GM12878 (cell line): Measurements from ENCODE around the gene OPRD1. TPM values are rescaled to one million over a fixed set of nuclear protein-coding genes. Genes with fewer than 3 reads are reported as not detected.

Experiments used
- ATAC-seq: fragments of 200-7000 bp; cut with Tn5 transposase; 3 replicates; pipeline ENCODE4 v1.9.1; 2020; ENCODE audit warnings: mild to moderate bottlenecking, moderate library complexity
- BruUV-seq: library from RNA; stranded (reverse); fragments of 400-500 nt; replicated peaks from 2 replicates; lab custom pipeline; 2021; lab: Mats Ljungman, UMichigan
- CTCF ChIA-PET: fragments of 300-600 bp; sonication (Branson Sonifier 250); formaldehyde crosslinking; extraction: SDS; loops from one replicate; lab custom pipeline; 2021; ENCODE audit warnings: inconsistent platforms; lab: Yijun Ruan, JAX
- POLR2A ChIA-PET: fragments of 350-600 bp; formaldehyde crosslinking; extraction: SDS; loops from one replicate; lab custom pipeline; 2021; ENCODE audit warnings: inconsistent platforms; lab: Charles Lee
- RAD21 ChIA-PET: fragments of 300-600 bp; sonication (Branson Sonifier 250); formaldehyde crosslinking; loops from one replicate; lab custom pipeline; 2023; ENCODE audit warnings: antibody characterized with exemption; ENCODE audit not compliant: unreplicated experiment; lab: Charles Lee
- SMC1A ChIA-PET: fragments of 300-600 bp; sonication (Branson Sonifier 250); formaldehyde crosslinking; loops from one replicate; lab custom pipeline; 2023; ENCODE audit not compliant: unreplicated experiment, uncharacterized antibody; lab: Charles Lee
- DNase-seq: peaks from one replicate; pipeline ENCODE4 v3.0.0-alpha.2; 2011; ENCODE audit warnings: low read depth, low spot score
- FAIRE-seq: peaks from 3 replicates; lab custom pipeline; 2011; peaks lifted over from hg19 to GRCh38; lab: Jason Lieb, UNC
- H2AFZ ChIP-seq: 2 replicates; pipeline ENCODE4 v1.6.0; 2011; ENCODE audit warnings: low read depth, low read length, control low read depth; ENCODE audit not compliant: control insufficient read depth
- H3K27ac ChIP-seq: 2 replicates; pipeline ENCODE4 v1.5.1; 2011; ENCODE audit warnings: control low read depth; ENCODE audit not compliant: control insufficient read depth, insufficient read depth
- H3K27me3 ChIP-seq, 2 experiments: replicated peaks in 1 of 2; 2 replicates each; pipeline versions ENCODE4 v1.6.0 to v1.6.1; 2011; ENCODE audit warnings: low read length in 1 of 2; ENCODE audit not compliant: control insufficient read depth in 2 of 2, insufficient read depth in 2 of 2
- H3K36me3 ChIP-seq, 2 experiments: 2 replicates each; pipeline ENCODE4 v1.5.1; 2011; ENCODE audit warnings: low read length in 1 of 2; ENCODE audit not compliant: control insufficient read depth in 2 of 2, insufficient read depth in 2 of 2
- H3K4me1 ChIP-seq: 2 replicates; pipeline ENCODE4 v1.6.1; 2011; ENCODE audit warnings: mild to moderate bottlenecking, low read length, moderate library complexity, mixed read lengths; ENCODE audit not compliant: control insufficient read depth, insufficient read depth
- H3K4me2 ChIP-seq: 2 replicates; pipeline ENCODE4 v1.6.0; 2011; ENCODE audit warnings: control low read depth; ENCODE audit not compliant: control insufficient read depth, insufficient read depth
- H3K4me3 ChIP-seq: fragments of 200-600 bp; sonication (generic); 2 replicates; pipeline ENCODE4 v1.5.1; 2016
- H3K79me2 ChIP-seq: 2 replicates; pipeline ENCODE4 v1.6.0; 2011; ENCODE audit warnings: low read length; ENCODE audit not compliant: control insufficient read depth, insufficient read depth
- H3K9ac ChIP-seq: 2 replicates; pipeline ENCODE4 v1.8.0; 2011; ENCODE audit warnings: low read length, control low read depth, mixed read lengths; ENCODE audit not compliant: control insufficient read depth, insufficient read depth
- H3K9me3 ChIP-seq: replicated peaks from 3 replicates; pipeline ENCODE4 v1.5.1; 2011; ENCODE audit warnings: mild to moderate bottlenecking, low read length; ENCODE audit not compliant: control insufficient read depth, insufficient read depth
- H4K20me1 ChIP-seq: 2 replicates; pipeline ENCODE4 v1.6.0; 2011; ENCODE audit not compliant: control insufficient read depth, insufficient read depth
- CEBPZ ChIP-seq: fragments of 150-350 bp; IDR thresholded peaks from 2 replicates; pipeline ENCODE4 v1.6.1; 2016; ENCODE audit warnings: low read depth, low read length
- ELK1 ChIP-seq: IDR thresholded peaks from 2 replicates; pipeline ENCODE4 v1.6.1; 2012; ENCODE audit warnings: low read depth, low read length, improper control_type of control experiment
- FOXK2 ChIP-seq: fragments of 450-650 bp; IDR thresholded peaks from 2 replicates; pipeline ENCODE4 v1.6.1; 2017; ENCODE audit warnings: mild to moderate bottlenecking, moderate library complexity
- HDGF ChIP-seq: fragments of 450-650 bp; IDR thresholded peaks from 2 replicates; pipeline ENCODE4 v1.6.1; 2016; ENCODE audit warnings: antibody characterized with exemption
- LARP7 ChIP-seq: fragments of 450-650 bp; IDR thresholded peaks from 2 replicates; pipeline ENCODE4 v1.6.1; 2017; ENCODE audit warnings: mild to moderate bottlenecking
- NKRF ChIP-seq: fragments of 450-650 bp; conservative IDR thresholded peaks from 2 replicates; pipeline ENCODE4 v1.6.1; 2017; ENCODE audit warnings: mild to moderate bottlenecking, moderate library complexity
- NR2F1 ChIP-seq: fragments of 450-650 bp; conservative IDR thresholded peaks from 2 replicates; pipeline ENCODE4 v1.6.1; 2017; ENCODE audit warnings: mild to moderate bottlenecking
- PAX5 ChIP-seq: IDR thresholded peaks from 2 replicates; pipeline ENCODE4 v1.6.1; 2011; ENCODE audit warnings: low read depth, low read length, borderline replicate concordance
- RAD21 ChIP-seq: IDR thresholded peaks from 2 replicates; pipeline ENCODE4 v1.6.1; 2011; ENCODE audit warnings: mild to moderate bottlenecking, low read depth, low read length, moderate library complexity; ENCODE audit not compliant: insufficient read depth
- STAT1 ChIP-seq: fragments of 450-650 bp; conservative IDR thresholded peaks from 2 replicates; pipeline ENCODE4 v1.6.1; 2014; ENCODE audit warnings: antibody characterized with exemption, mild to moderate bottlenecking
- ZBTB4 ChIP-seq: fragments of 450-650 bp; formaldehyde crosslinking; IDR thresholded peaks from 2 replicates; pipeline ENCODE4 v1.4.0; 2022; ENCODE audit warnings: mild to moderate bottlenecking, moderate library complexity
- ZNF622 ChIP-seq: fragments of 450-650 bp; IDR thresholded peaks from 2 replicates; pipeline ENCODE4 v1.6.1; 2017; ENCODE audit warnings: mild to moderate bottlenecking, inconsistent platforms
- WGBS: methylation state at CpG from one replicate; pipeline ENCODE4 v1.1.6; 2016; ENCODE audit warnings: low lambda C conversion rate; ENCODE audit not compliant: insufficient replicate concordance, insufficient coverage; ENCODE audit errors: missing lambda C conversion rate; 5-methylcytosine and 5-hydroxymethylcytosine counted together
- in situ Hi-C: fragments of 300-500 bp; cut with MboI; formaldehyde crosslinking; loops from 9 replicates; pipeline ENCODE4 v1.14.3; 2018; ENCODE audit warnings: mixed read lengths
- intact Hi-C: fragments of 100-400 bp; cut with micrococcal nuclease; formaldehyde crosslinking; loops from one replicate; pipeline ENCODE4 v1.14.2; 2022; ENCODE audit not compliant: unreplicated experiment
- polyA plus RNA-seq, 11 experiments: library from polyadenylated mRNA; depleted of rRNA in 4 of 11; unstranded in 6 of 11; stranded (reverse) in 5 of 11; fragments of >200 nt; fragmentation: Nextera tagmentation in 4 of 11; fragmentation: Illumina TruSeq in 1 of 11; extraction: Ambion mirVana in 4 of 11; extraction: Trizol in 1 of 11; gene quantifications; 1 replicate in 1 of 11; 2 replicates in 10 of 11; pipeline versions ENCODE4 v1.2.1 to v1.2.3, GENCODE V29; 2011 to 2016; ENCODE audit warnings: inconsistent platforms in 2 of 11, missing spikeins in 2 of 11, low read depth in 1 of 11
- total RNA-seq, 4 experiments: library from RNA; depleted of rRNA in 3 of 4; stranded (reverse); fragments of >200 nt in 3 of 4; fragmentation: Illumina TruSeq in 1 of 4; extraction: Trizol in 1 of 4; gene quantifications; 2 replicates each; pipeline versions ENCODE4 v1.2.1 to v1.2.3, GENCODE V29; 2013 to 2021

Gene OPRD1
- total and polyA plus RNA-seq, 10 of the 15 experiments (the other 5 are each of a cell fraction or from before 2014, with no cell fraction given) = 0.02 TPM; not detected in 8

GRCh38 chr1:28811369-28811765, 603 bp upstream of the OPRD1 start (continued):
- no peak for TF ChIP-seq CEBPZ
- no peak for TF ChIP-seq NKRF

- Histone ChIP-seq H2AFZ (no peak overlapping the region), H4K20me1 (no peaks in the 10 kb centered on the region), H3K27me3 (peaks cover 0 to 1% of the 10 kb centered on the region in 2 experiments; a peak in 2 of 4 replicates), H3K4me1 (no peaks in the 10 kb centered on the region), H3K79me2 (no peaks in the 10 kb centered on the region), H3K4me2 (no peak overlapping the region), H3K9ac (no peak overlapping the region), H3K4me3 (no peak overlapping the region), H3K9me3 (no peaks in the 10 kb centered on the region), H3K36me3 (no peaks in the 10 kb centered on the region), H3K27ac (no peak overlapping the region)
- ChIA-PET SMC1A (interaction anchor here (0.8 kb wide), 1 partner anchor 69 kb away, joined by 3 read pairs; no protein-coding TSS in a partner anchor), RAD21 (no interaction called here), POLR2A (no interaction called here), CTCF (no interaction called here)
- no TSS peak for BruUV-seq
- DNase-seq = no peak
- WGBS = 34% methylated on average over 34 of the region's 34 CpGs
- no peak for ATAC-seq
- FAIRE-seq = no peak
- in situ Hi-C loops = no loop called here
- intact Hi-C loops = no loop called here
- TF ChIP-seq LARP7 (no peak), NR2F1 (no peak), ZNF622 (no peak), RAD21 (no peak), ELK1 (no peak), STAT1 (no peak), ZBTB4 (CRISPR knock-in tag) (no peak), PAX5 (no peak), FOXK2 (no peak), HDGF (no peak)
Measured at GRCh38 chr1:28812669-28813468, 899 bp downstream of the OPRD1 start.
